PC-3 (cell line): Measurements from ENCODE around the gene TMEM59L. TPM values are rescaled to one million over a fixed set of nuclear protein-coding genes. Genes with fewer than 3 reads are reported as not detected.
"Not testable (repeated sequence)": the region's sequence is repeated elsewhere in the genome, so short reads cannot be mapped to it uniquely, and the experiment has no call there.

Source experiments
- ATAC-seq: fragments of 200-7000 bp; cut with Tn5 transposase; 2 replicates; pipeline ENCODE4 v1.9.1; 2020; ENCODE audit warnings: mild to moderate bottlenecking, moderate library complexity
- BruUV-seq: library from RNA; stranded (reverse); fragments of 400-500 nt; replicated peaks from 2 replicates; lab custom pipeline; 2021; lab: Mats Ljungman, UMichigan
- CTCF ChIA-PET: fragments of 300-600 bp; sonication (Branson Sonifier 250); formaldehyde crosslinking; loops from one replicate; lab custom pipeline; 2022; ENCODE audit warnings: antibody characterized with exemption; lab: Charles Lee
- POLR2A ChIA-PET: fragments of 300-600 bp; sonication (Branson Sonifier 250); formaldehyde crosslinking; loops from one replicate; lab custom pipeline; 2022; ENCODE audit warnings: antibody characterized with exemption; ENCODE audit not compliant: unreplicated experiment; lab: Charles Lee
- DNase-seq: peaks from one replicate; pipeline ENCODE4 v3.0.0-alpha.2; 2015
- H2AFZ ChIP-seq: fragments of 300-600 bp; sonication (generic); 2 replicates; pipeline ENCODE4 v1.6.0; 2016; ENCODE audit warnings: antibody characterized with exemption, low read length
- H3F3A ChIP-seq: fragments of 300-600 bp; sonication (generic); one replicate; pipeline ENCODE4 v1.6.0; 2017; ENCODE audit warnings: antibody characterized with exemption, low read length, control low read depth, mild to moderate bottlenecking; ENCODE audit not compliant: unreplicated experiment
- H3K27ac ChIP-seq: fragments of 300-600 bp; sonication (generic); 2 replicates; pipeline ENCODE4 v1.5.1; 2016; ENCODE audit warnings: mild to moderate bottlenecking, low read length
- H3K27me3 ChIP-seq: fragments of 300-600 bp; sonication (generic); 2 replicates; pipeline ENCODE4 v1.6.1; 2016; ENCODE audit warnings: low read length, mixed read lengths
- H3K36me3 ChIP-seq: fragments of 300-600 bp; sonication (generic); 2 replicates; pipeline ENCODE4 v1.6.1; 2016; ENCODE audit warnings: low read depth, mixed run types, low read length, mixed read lengths
- H3K4me1 ChIP-seq: fragments of 300-600 bp; sonication (generic); 2 replicates; pipeline ENCODE4 v1.5.1; 2016; ENCODE audit warnings: low read length; ENCODE audit not compliant: insufficient read depth
- H3K4me2 ChIP-seq: fragments of 300-600 bp; sonication (generic); 2 replicates; pipeline ENCODE4 v1.6.0; 2016; ENCODE audit warnings: low read length
- H3K4me3 ChIP-seq: fragments of 300-600 bp; sonication (generic); 2 replicates; pipeline ENCODE4 v1.5.1; 2016; ENCODE audit warnings: mild to moderate bottlenecking, low read length, mixed read lengths
- H3K79me2 ChIP-seq: fragments of 300-600 bp; sonication (generic); 2 replicates; pipeline ENCODE4 v1.6.1; 2017; ENCODE audit warnings: low read length, mixed read lengths
- H3K9ac ChIP-seq: fragments of 300-600 bp; sonication (generic); 2 replicates; pipeline ENCODE4 v1.6.0; 2016; ENCODE audit warnings: mild to moderate bottlenecking, low read length
- H3K9me2 ChIP-seq: fragments of 300-600 bp; sonication (generic); replicated peaks from 2 replicates; pipeline ENCODE4 v1.6.1; 2016; ENCODE audit warnings: mixed run types, low read length, mixed read lengths
- H3K9me3 ChIP-seq: fragments of 300-600 bp; sonication (generic); 2 replicates; pipeline ENCODE4 v1.6.1; 2016; ENCODE audit warnings: low read length, mixed read lengths
- H4K20me1 ChIP-seq: fragments of 300-600 bp; sonication (generic); 2 replicates; pipeline ENCODE4 v1.6.1; 2016; ENCODE audit warnings: low read length, mixed read lengths
- CTCF ChIP-seq: fragments of 300-600 bp; sonication (generic); conservative IDR thresholded peaks from 2 replicates; pipeline ENCODE4 v1.5.1; 2017; ENCODE audit warnings: antibody characterized with exemption, low read depth, mild to moderate bottlenecking, low read length
- EZH2 ChIP-seq: fragments of 300-600 bp; sonication (generic); IDR thresholded peaks from one replicate; pipeline ENCODE4 v1.6.1; 2017; ENCODE audit warnings: antibody characterized with exemption, mild to moderate bottlenecking, low read length; ENCODE audit not compliant: unreplicated experiment
- EZH2phosphoT487 ChIP-seq: fragments of 300-600 bp; sonication (generic); IDR thresholded peaks from 2 replicates; pipeline ENCODE4 v1.6.1; 2018; ENCODE audit warnings: mild to moderate bottlenecking, antibody characterized with exemption, low read length, borderline replicate concordance
- intact Hi-C: fragments of 100-400 bp; cut with micrococcal nuclease; formaldehyde crosslinking; loops from 2 replicates; pipeline ENCODE4 v1.9.0; 2023
- total RNA-seq: library from RNA; depleted of rRNA; stranded (reverse); fragments of >200 nt; gene quantifications from 2 replicates; pipeline ENCODE4 v1.2.3, GENCODE V29; 2014

TMEM59L gene
- total RNA-seq, 1 experiment from 2014 or later = 0.44 TPM

GRCh38 chr19:18596752-18597157, 15.9 kb upstream of the TMEM59L start:
- CTCF ChIA-PET = interaction anchor here (0.6 kb wide), 1 partner anchor 166 kb away, joined by 3 read pairs; no protein-coding TSS in a partner anchor
- Histone ChIP-seq H3K79me2 (no peaks in the 10 kb centered on the region), H3K9me2 (no peaks in the 10 kb centered on the region), H2AFZ (no peak overlapping the region), H3K4me2 (peak overlapping the region; percentile 63), H3K27ac (no peak overlapping the region), H3K4me3 (0 out of 2 replicates have a peak overlapping the region, but pooled peaks have one; percentile 40), H3K36me3 (no peaks in the 10 kb centered on the region), H3K9me3 (no peaks in the 10 kb centered on the region), H3K27me3 (no peaks in the 10 kb centered on the region), H3F3A (no peaks in the 10 kb centered on the region), H4K20me1 (no peaks in the 10 kb centered on the region), H3K4me1 (peaks cover 9% of the 10 kb centered on the region; the same call in 1 of the 2 replicates), H3K9ac (no peak overlapping the region)
- TF ChIP-seq EZH2 (no peak), EZH2phosphoT487 (no peak), CTCF (no peak)
- BruUV-seq = no TSS peak
- POLR2A ChIA-PET = no interaction called here
- DNase-seq (peak; percentile 61), ATAC-seq (peak; percentile 72)
- intact Hi-C loops = no loop called here

GRCh38 chr19:18597809-18598660, 14.6 kb upstream of the TMEM59L start:
- Histone ChIP-seq H3K9ac (no peak overlapping the region), H3K79me2 (no peaks in the 10 kb centered on the region), H4K20me1 (no peaks in the 10 kb centered on the region), H3K4me1 (peaks cover 9% of the 10 kb centered on the region; the same call in 1 of the 2 replicates), H3K9me2 (no peaks in the 10 kb centered on the region), H3K4me3 (no peak overlapping the region), H3F3A (no peaks in the 10 kb centered on the region), H3K27me3 (no peaks in the 10 kb centered on the region), H3K36me3 (no peaks in the 10 kb centered on the region), H2AFZ (no peak overlapping the region), H3K4me2 (no peak overlapping the region), H3K27ac (no peak overlapping the region), H3K9me3 (no peaks in the 10 kb centered on the region)
- TF ChIP-seq CTCF = no peak
- TF ChIP-seq EZH2phosphoT487 = no peak
- no peak for TF ChIP-seq EZH2
- no peak for DNase-seq
- ChIA-PET CTCF (no interaction called here), POLR2A (no interaction called here)
- BruUV-seq = no TSS peak
- ATAC-seq = no peak
- intact Hi-C loops = no loop called here

GRCh38 chr19:18599485-18599884, 13.2 kb upstream of the TMEM59L start:
- POLR2A ChIA-PET = no interaction called here
- Histone ChIP-seq H3K36me3 (no peaks in the 10 kb centered on the region), H2AFZ (no peak overlapping the region), H3K27ac (no peak overlapping the region), H3K4me3 (no peak overlapping the region), H3K27me3 (peaks cover 5% of the 10 kb centered on the region), H3K4me2 (no peak overlapping the region), H3K9me2 (no peaks in the 10 kb centered on the region), H4K20me1 (no peaks in the 10 kb centered on the region), H3K79me2 (no peaks in the 10 kb centered on the region), H3K9me3 (no peaks in the 10 kb centered on the region), H3K4me1 (peaks cover 4% of the 10 kb centered on the region; the same call in 1 of the 2 replicates), H3F3A (no peaks in the 10 kb centered on the region), H3K9ac (no peak overlapping the region)
- DNase-seq = no peak
- ATAC-seq = no peak
- TF ChIP-seq EZH2phosphoT487 = no peak
- TF ChIP-seq EZH2 = no peak
- TF ChIP-seq CTCF = no peak
- CTCF ChIA-PET = no interaction called here
- intact Hi-C loops = no loop called here
- no TSS peak for BruUV-seq

- H3K27ac ChIP-seq, H3K79me2 ChIP-seq, H2AFZ ChIP-seq, H3K9me2 ChIP-seq, H4K20me1 ChIP-seq, H3K4me3 ChIP-seq, DNase-seq, CTCF ChIA-PET, H3K9me3 ChIP-seq, H3F3A ChIP-seq, H3K36me3 ChIP-seq, H3K4me1 ChIP-seq, ATAC-seq, H3K9ac ChIP-seq, BruUV-seq, POLR2A ChIA-PET, H3K4me2 ChIP-seq: not testable (repeated sequence)
- intact Hi-C loops = loop anchor here (10.0 kb wide), 1 partner anchor 174 kb away; no protein-coding TSS in a partner anchor
- H3K27me3 ChIP-seq = peaks cover 18% of the 10 kb centered on the region
Observed at GRCh38 chr19:18600692-18601397, 11.8 kb upstream of the TMEM59L start.
